ENCODE data around the gene RBMS3.
A peak's percentile ranks its signal among the peaks of the same experiment; 100 is the strongest.
"Not testable (repeated sequence)": the region's sequence is repeated elsewhere in the genome, so short reads cannot be mapped to it uniquely, and the experiment has no call there.

Gene RBMS3

GRCh38 chr3:29481969-29482767, 201.3 kb downstream of the RBMS3 start:
- no peak for DNase-seq (ENCODE audit: low read depth)

- no peak for DNase-seq (ENCODE audit: low read depth)
Measured at GRCh38 chr3:29484633-29485032, 203.8 kb downstream of the RBMS3 start.

GRCh38 chr3:29486096-29486495, 205.2 kb downstream of the RBMS3 start:
- DNase-seq (ENCODE audit: low read depth): peak; percentile 92

GRCh38 chr3:29486917-29487316, 206.0 kb downstream of the RBMS3 start:
- DNase-seq (ENCODE audit: low read depth): no peak

- peak; percentile 62 for DNase-seq (ENCODE audit: low read depth)
Measured at GRCh38 chr3:29488922-29489321, 208.1 kb downstream of the RBMS3 start.

GRCh38 chr3:29493109-29493508, 212.2 kb downstream of the RBMS3 start:
- peak; percentile 46 for DNase-seq (ENCODE audit: low read depth)

GRCh38 chr3:29494305-29495036, 213.6 kb downstream of the RBMS3 start:
- peak; percentile 34 for DNase-seq (ENCODE audit: low read depth)

- no peak for DNase-seq (ENCODE audit: low read depth)
Measured at GRCh38 chr3:29497282-29497681, 216.4 kb downstream of the RBMS3 start.

GRCh38 chr3:29502771-29503170, 221.9 kb downstream of the RBMS3 start:
- DNase-seq (ENCODE audit: low read depth): no peak

GRCh38 chr3:29503314-29503713, 222.4 kb downstream of the RBMS3 start:
- DNase-seq (ENCODE audit: low read depth): no peak

- peak; percentile 28 for DNase-seq (ENCODE audit: low read depth)
Measured at GRCh38 chr3:29503958-29504357, 223.1 kb downstream of the RBMS3 start.

- no peak for DNase-seq (ENCODE audit: low read depth)
Measured at GRCh38 chr3:29506502-29506901, 225.6 kb downstream of the RBMS3 start.

GRCh38 chr3:29511701-29512100, 230.8 kb downstream of the RBMS3 start:
- DNase-seq (ENCODE audit: low read depth): no peak

GRCh38 chr3:29512641-29513040, 231.8 kb downstream of the RBMS3 start:
- no peak for DNase-seq (ENCODE audit: low read depth)

- peak; percentile 51 for DNase-seq (ENCODE audit: low read depth)
Measured at GRCh38 chr3:29513236-29513635, 232.4 kb downstream of the RBMS3 start.

- DNase-seq (ENCODE audit: low read depth): no peak
Measured at GRCh38 chr3:29514170-29514569, 233.3 kb downstream of the RBMS3 start.

GRCh38 chr3:29514912-29515311, 234.0 kb downstream of the RBMS3 start:
- DNase-seq (ENCODE audit: low read depth): no peak

- peak; percentile 74 for DNase-seq (ENCODE audit: low read depth)
Measured at GRCh38 chr3:29515451-29515850, 234.6 kb downstream of the RBMS3 start.

- DNase-seq (ENCODE audit: low read depth): peak; percentile 52
Measured at GRCh38 chr3:29516164-29516563, 235.3 kb downstream of the RBMS3 start.

GRCh38 chr3:29520764-29521163, 239.9 kb downstream of the RBMS3 start:
- DNase-seq (ENCODE audit: low read depth): peak; percentile 29

GRCh38 chr3:29521293-29521692, 240.4 kb downstream of the RBMS3 start:
- DNase-seq (ENCODE audit: low read depth): no peak

- no peak for DNase-seq (ENCODE audit: low read depth)
Measured at GRCh38 chr3:29521751-29522150, 240.9 kb downstream of the RBMS3 start.

- not testable (repeated sequence) for DNase-seq (ENCODE audit: low read depth)
Measured at GRCh38 chr3:29524433-29524832, 243.6 kb downstream of the RBMS3 start.
